Esophagus (tissue), 2 donors: ENCODE measurements around the gene SPACA7. TPM values are rescaled to one million over a fixed set of nuclear protein-coding genes. Genes with fewer than 3 reads are reported as not detected.

Experiments used
- H3K27ac ChIP-seq, 2 donors: one replicate each; pipeline ENCODE4 v1.5.1; 2013; ENCODE audit warnings: low read depth in 2 of 2, mild to moderate bottlenecking in 2 of 2, inconsistent platforms in 1 of 2, low read length in 1 of 2, moderate library complexity in 1 of 2
- H3K27me3 ChIP-seq, 2 donors: one replicate each; pipeline ENCODE4 v1.6.1; 2013; ENCODE audit warnings: low read length in 2 of 2, control low read depth in 1 of 2, mild to moderate bottlenecking in 1 of 2; ENCODE audit not compliant: insufficient read depth in 2 of 2, control insufficient read depth in 1 of 2
- H3K36me3 ChIP-seq, 2 donors: one replicate each; pipeline ENCODE4 v1.6.1; 2013; ENCODE audit warnings: low read length in 1 of 2; ENCODE audit not compliant: control insufficient read depth in 2 of 2, insufficient read depth in 2 of 2
- H3K4me1 ChIP-seq, 2 donors: one replicate each; pipeline ENCODE4 v1.6.1; 2013; ENCODE audit warnings: low read length in 1 of 2; ENCODE audit not compliant: control insufficient read depth in 2 of 2, insufficient read depth in 2 of 2
- H3K4me3 ChIP-seq, 2 donors: one replicate each; pipeline ENCODE4 v1.5.1; 2013; ENCODE audit warnings: low read length in 2 of 2, mild to moderate bottlenecking in 2 of 2, low read depth in 1 of 2, moderate library complexity in 1 of 2
- H3K9me3 ChIP-seq, 2 donors: one replicate each; pipeline ENCODE4 v1.6.1; 2013; ENCODE audit warnings: mild to moderate bottlenecking in 2 of 2, low read depth in 1 of 2, low read length in 1 of 2, moderate library complexity in 1 of 2; ENCODE audit not compliant: control insufficient read depth in 2 of 2, insufficient read depth in 1 of 2
- WGBS, 2 donors: extraction: QIAGEN DNeasy Blood & Tissue Kit; methylation state at CpG; one replicate each; pipeline ENCODE4 v1.1.7; 2013; 5-methylcytosine and 5-hydroxymethylcytosine counted together
- polyA plus RNA-seq, 2 donors: library from polyadenylated mRNA; stranded (reverse); fragments of 200-250 nt; gene quantifications; one replicate each; pipeline ENCODE4 v1.2.3, GENCODE V29; 2013
- donor health status: healthy with polysubstance abuse.
- donor health status: Bipolar disorder and iron deficiency.

The SPACA7 gene
- polyA plus RNA-seq, 2 donors: not detected

DNA sequence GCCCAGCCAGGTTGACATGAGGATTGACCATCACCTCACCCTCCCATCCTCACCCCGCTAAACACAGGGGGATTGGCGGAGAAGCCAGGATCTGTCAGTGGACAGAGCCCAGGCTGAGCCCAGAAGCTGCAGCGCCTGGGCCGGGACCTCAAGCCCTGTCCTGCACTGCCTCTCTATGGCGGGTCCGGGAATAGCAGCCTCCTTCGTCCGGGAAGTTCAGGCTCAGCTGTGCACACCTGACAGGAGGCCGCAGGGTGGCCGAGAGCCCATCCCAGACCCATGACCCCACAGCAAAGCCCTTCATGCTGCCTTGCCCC, 67.8 kb downstream of the SPACA7 start:
- Histone ChIP-seq H3K9me3 (no peaks in the 10 kb centered on the region), H3K36me3 (no peaks in the 10 kb centered on the region), H3K27ac (no peak overlapping the region), H3K4me1 (no peaks in the 10 kb centered on the region), H3K27me3 (no peaks in the 10 kb centered on the region), H3K4me3 (no peak overlapping the region)
- WGBS, 2 donors: 1% methylated on average over 10 of the region's 10 CpGs

DNA sequence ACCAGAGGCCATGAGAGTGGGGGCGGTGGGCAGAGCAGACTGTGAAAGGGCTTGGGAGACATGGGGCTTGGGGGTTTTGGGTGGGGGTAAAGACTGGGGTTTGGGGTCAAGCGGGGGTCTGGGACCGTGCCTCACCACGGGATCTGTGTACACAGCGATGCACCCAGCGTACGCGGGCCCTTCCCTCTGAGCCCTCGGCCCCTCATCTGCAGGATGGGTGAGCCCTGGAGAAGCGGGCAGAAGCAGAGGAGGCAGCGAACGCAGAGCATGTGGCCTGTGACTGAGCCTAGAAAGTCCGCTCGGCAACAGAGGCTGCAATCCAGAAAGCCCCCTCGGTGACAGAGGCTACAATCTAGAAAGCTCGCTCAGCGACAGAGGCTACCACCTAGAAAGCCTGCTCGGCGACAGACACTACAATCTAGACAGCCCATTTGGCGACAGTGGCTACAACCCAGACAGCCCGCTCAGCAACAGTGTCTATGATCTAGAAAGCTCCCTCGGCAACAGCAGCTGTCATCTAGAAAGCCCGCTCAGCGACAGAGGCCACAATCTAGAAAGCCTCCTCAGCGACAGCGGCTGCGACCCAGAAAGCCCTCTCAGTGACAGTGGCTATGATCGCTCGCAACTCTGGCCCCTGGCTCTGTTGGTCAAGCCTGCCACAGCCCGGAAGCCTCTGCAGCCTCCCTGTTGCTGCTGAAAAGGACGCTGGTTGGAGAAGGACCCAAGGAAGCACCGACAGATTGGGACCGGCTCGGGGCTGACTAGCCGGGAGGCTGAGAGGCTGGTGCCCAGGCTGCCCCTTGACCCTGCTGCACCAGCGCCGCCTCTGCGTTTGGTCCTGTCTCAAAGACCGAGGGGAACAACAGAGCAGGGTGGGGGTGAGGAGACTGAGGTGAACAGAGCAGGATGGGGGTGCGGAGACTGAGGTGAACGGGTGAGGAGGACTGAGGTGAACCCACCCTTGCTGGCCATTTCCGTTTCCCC, 68.6 kb downstream of the SPACA7 start:
- no peaks in the 10 kb centered on the region for H3K27me3 ChIP-seq
- WGBS, 2 donors: 81 to 82% methylated on average over 41 to 42 of the region's 42 CpGs
- H3K4me3 ChIP-seq: no peak overlapping the region
- no peaks in the 10 kb centered on the region for H3K4me1 ChIP-seq
- H3K27ac ChIP-seq: no peak overlapping the region
- no peaks in the 10 kb centered on the region for H3K36me3 ChIP-seq
- no peaks in the 10 kb centered on the region for H3K9me3 ChIP-seq

DNA sequence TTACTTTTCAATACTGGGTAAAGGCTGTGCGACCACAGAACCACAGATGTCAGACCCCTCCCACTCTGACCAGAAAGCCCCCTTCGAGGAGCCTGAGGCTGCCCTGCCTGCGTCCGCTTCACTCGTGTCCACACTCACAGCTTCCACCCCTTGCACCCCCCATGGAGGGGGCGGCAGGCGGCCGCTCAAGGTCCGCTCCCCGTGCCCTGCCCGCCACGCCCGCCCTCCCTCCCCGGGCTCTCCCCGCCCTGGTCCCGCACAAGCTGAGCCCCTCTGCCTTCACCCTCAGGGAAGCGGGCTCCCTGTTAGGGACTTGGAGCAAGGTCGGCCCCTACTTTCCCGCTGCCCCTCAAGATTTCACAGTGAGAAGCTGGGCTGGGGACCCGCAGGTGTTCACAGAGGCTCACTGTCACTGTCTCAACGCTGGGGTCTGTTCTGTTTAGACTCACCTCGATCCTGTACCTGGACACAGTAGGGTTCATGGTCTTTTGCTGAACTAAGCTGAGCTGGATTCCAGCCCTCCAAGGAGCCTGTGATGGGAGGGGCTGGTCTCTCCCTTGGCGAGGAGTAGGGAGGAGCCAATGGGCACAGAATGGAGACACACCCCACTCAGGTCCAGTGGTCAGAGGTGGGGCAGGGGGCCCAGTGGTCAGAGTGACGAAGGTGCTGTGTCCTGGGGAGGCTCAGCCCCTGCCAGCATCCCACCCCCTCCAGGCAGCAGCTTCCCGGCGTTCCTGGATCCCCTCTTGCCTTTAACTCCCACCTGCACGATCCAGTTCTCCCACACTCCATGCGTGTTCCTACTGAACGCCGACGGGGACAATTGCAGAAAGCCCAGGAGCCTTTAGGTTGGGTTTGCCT, 69.5 kb downstream of the SPACA7 start:
- WGBS, 2 donors: 58% methylated on average over 31 of the region's 31 CpGs
- Histone ChIP-seq H3K27me3 (no peaks in the 10 kb centered on the region), H3K4me3 (no peak overlapping the region), H3K9me3 (no peaks in the 10 kb centered on the region), H3K36me3 (no peaks in the 10 kb centered on the region), H3K4me1 (no peaks in the 10 kb centered on the region), H3K27ac (no peak overlapping the region)

DNA sequence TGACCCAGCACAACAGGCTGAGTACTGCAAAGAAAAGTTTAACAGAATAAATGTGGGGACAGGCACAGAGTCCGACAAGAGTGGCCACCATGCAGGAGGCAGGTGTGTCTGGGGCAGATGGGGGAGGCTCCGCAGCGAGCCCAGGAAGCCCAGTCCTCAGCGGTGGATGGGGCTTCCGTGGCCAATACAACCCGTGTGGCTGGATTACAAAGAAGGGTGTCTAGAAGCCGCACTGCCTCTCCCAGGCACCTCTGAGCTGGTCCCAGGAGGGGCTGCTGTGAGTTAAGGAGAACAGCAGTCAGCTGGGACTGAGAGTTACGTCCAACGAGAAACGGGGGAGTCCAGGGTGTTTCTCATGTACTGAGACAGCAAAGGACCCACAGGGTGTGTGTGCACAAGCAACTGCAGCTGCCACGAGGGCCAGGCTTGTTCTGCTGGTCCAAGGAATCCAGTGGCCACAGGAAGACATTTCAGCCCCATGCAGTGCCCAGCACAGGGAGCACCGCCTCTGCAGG, 70.2 kb downstream of the SPACA7 start:
- H3K36me3 ChIP-seq: no peaks in the 10 kb centered on the region
- H3K9me3 ChIP-seq: no peaks in the 10 kb centered on the region
- H3K4me3 ChIP-seq: no peak overlapping the region
- no peak overlapping the region for H3K27ac ChIP-seq
- H3K4me1 ChIP-seq: no peaks in the 10 kb centered on the region
- H3K27me3 ChIP-seq: no peaks in the 10 kb centered on the region
- 73 to 78% methylated on average over 12 of the region's 12 CpGs for WGBS, 2 donors

DNA sequence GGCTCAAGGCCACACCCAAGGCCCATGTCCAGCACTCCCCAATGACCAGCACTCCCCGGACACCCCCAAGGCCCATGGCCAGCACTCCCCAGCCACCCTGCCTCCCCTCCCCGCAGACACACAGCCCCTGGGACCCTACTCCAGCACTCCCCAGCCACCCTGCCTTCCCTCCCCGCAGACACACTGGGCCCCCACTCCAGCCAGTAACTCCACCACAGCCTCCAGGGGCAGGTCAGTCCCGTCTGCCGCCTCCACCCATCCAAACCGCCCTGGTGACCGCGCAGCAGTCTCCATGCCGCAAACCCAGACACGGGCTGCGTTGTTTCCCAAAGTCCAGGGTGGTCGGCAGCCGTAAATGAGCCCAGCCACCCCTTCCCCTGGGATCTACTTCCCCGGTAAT, 70.7 kb downstream of the SPACA7 start:
- no peak overlapping the region for H3K4me3 ChIP-seq
- H3K9me3 ChIP-seq: no peaks in the 10 kb centered on the region
- 88% methylated on average over 13 to 14 of the region's 14 CpGs for WGBS, 2 donors
- no peak overlapping the region for H3K27ac ChIP-seq
- no peaks in the 10 kb centered on the region for H3K27me3 ChIP-seq
- no peaks in the 10 kb centered on the region for H3K36me3 ChIP-seq
- H3K4me1 ChIP-seq: no peaks in the 10 kb centered on the region

DNA sequence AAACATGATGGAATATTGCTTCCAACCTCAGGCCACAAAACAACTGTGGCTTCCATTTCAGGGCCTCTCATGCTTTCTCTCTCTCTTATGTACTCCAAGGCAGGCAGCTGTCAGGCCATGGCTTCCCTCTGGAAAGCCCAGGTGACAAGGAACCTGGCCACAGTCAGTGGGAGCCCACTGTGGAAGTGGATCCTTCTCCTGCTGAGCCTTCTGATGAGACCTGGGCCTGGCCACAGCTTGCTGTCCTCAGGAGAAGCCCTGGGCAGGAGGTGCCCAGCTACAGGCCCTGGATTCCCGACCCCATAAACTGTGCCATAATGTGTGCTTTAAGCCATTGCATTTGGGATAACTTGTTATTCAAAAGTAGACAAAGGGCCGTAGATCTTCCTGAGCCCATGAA, 71.2 kb downstream of the SPACA7 start:
- no peaks in the 10 kb centered on the region for H3K4me1 ChIP-seq
- no peak overlapping the region for H3K4me3 ChIP-seq
- H3K9me3 ChIP-seq: no peaks in the 10 kb centered on the region
- no peak overlapping the region for H3K27ac ChIP-seq
- no peaks in the 10 kb centered on the region for H3K36me3 ChIP-seq
- WGBS, 2 donors: 82 to 90% methylated on average over 2 of the region's 2 CpGs
- H3K27me3 ChIP-seq: no peaks in the 10 kb centered on the region

DNA sequence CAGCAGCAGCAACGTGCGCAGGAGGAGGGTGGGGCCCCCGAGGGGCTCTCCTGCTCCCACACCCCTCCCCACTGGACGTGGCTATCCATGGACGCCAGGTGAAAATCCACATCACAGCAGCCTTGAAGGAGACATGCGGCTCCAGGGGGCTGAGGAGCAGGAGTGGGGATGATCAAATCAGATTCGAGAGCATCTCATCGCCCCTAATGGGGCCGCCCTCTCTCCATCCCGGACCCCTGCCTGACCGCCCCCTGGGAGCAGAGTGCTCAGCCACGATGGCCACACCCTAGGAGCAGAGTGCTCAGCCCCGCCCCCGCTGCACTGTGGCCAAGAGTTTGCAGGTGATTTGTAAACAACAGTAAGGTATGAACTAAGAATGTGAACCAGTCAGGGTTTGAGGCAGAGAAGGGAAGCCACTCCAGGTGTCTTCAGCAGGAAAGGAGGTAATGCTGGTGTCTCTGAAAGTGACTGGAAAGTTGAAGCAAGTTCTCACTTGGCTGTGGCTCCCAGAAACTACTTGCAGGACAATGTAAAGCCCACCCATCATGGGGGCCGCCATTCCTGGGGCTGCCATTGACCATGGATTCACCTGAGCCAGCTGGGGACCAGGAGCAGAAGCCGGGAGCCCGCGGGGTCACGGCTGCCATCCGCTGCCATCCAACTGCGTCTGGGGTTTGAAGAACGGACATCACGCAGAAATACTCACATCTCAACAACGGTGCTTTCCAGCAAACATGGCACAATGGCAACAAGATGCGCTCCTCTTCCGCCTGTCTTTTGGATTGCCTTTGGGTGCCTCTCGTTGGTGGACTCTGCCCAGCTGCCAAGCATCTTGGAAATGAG, 71.8 kb downstream of the SPACA7 start:
- no peaks in the 10 kb centered on the region for H3K4me1 ChIP-seq
- no peak overlapping the region for H3K4me3 ChIP-seq
- WGBS, 2 donors: 75 to 79% methylated on average over 27 of the region's 27 CpGs
- H3K36me3 ChIP-seq: no peaks in the 10 kb centered on the region
- H3K9me3 ChIP-seq: no peaks in the 10 kb centered on the region
- no peak overlapping the region for H3K27ac ChIP-seq
- H3K27me3 ChIP-seq: no peaks in the 10 kb centered on the region

DNA sequence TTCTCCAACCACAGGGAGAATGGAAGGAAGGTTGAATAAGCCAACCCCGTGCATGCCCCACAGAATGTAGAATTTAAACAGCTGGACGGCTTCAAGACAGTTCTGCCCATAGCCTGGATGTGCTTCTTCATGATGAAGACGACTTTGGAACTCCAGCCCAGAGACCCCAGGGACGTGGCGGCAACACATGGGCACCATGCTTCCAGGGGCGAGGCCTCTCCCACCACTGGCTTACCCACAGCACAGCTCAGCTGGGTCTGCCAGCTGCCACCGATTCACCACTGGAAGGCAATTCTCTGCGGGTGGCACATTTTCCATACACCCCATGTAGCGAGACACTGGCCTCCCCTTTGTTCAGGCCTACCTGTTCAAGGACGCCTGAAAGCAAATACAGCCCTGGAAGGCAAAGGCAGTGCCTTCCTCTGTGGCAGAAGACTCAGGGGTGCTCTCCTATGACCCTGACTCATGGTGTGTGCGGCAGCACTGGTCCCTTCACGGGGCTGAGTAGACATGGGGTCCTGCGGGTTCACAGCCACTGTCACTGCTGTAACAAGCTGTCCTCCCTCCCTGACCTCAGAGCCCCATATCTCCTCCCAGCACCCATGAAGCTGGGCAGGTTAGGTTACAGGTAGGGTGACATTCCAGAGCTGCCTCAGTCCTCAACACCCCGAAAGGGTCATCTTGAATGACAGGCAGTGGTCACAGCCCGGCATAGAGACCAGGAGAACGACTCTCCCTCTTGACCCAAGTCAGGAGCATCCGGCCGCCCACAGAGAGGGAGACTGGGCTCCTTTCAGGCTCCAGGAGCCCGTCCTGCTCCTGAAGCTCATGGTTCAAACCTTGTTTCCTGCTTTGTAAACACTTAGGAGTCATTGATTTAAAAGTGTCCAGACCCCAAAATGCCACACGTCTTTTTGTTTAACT, 72.7 kb downstream of the SPACA7 start:
- no peaks in the 10 kb centered on the region for H3K4me1 ChIP-seq
- H3K4me3 ChIP-seq: no peak overlapping the region
- H3K27ac ChIP-seq: no peak overlapping the region
- H3K9me3 ChIP-seq: no peaks in the 10 kb centered on the region
- H3K27me3 ChIP-seq: no peaks in the 10 kb centered on the region
- no peaks in the 10 kb centered on the region for H3K36me3 ChIP-seq
- WGBS, 2 donors: 81% methylated on average over 20 of the region's 20 CpGs
